Stimulated activated CD4-positive, alpha-beta T cell treated with anti-CD3 and anti-CD28 coated beads, Interleukin-12 subunit alpha, Interleukin-12 subunit beta, amount 100 ng/mL, for 24 hours (primary cell): Measurements from ENCODE around the gene UBE2J2.
"Not testable (repeated sequence)": the region's sequence is repeated elsewhere in the genome, so short reads cannot be mapped to it uniquely, and the experiment has no call there.

Experiments used
- DNase-seq, 2 experiments: peaks; one replicate each; pipeline ENCODE4 v3.0.0-alpha.2; 2020; ENCODE audit warnings: low read depth in 2 of 2

Gene UBE2J2

DNA sequence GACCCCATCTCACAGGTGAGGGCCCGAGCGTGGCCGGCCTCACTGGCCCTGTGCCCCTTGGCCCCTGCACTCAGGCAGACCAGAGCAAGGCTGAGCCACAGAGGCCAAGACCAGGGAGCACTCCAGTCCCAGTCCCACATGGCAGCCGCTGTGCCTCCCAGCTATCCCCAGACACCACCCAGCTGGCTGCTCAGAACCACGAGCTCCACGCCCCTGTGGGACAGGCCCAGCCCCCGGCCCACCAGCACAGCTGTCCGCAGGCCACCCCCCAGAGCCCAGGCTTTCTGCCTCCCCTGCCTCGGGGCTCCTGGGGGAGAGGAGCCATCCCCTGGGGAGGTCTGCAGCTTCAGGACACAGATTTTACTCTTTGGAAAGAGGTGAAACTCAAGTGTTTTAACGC lies 18.0 kb downstream of the UBE2J2 start:
- no peak for DNase-seq

DNA sequence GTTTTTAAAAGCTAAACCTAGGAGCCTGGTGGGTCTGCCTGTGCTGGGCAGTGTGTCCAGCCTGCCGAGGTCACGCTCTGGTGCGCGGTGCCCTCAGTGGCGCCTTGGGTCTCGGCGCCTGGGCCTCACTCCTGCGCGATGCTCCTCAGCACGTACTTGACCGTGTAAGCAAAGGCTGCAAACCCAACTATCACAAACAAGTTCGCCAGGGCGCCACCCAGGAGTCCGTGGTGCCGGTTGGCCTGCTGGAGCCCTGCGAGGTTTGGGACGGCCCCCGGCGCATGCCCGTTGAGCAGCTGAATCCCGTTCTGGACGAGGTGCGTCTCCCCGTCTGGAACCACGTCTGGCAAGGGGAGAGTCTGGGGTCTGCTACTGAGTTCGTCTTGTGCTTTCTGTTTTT lies 18.6 kb downstream of the UBE2J2 start:
- DNase-seq: no peak

DNA sequence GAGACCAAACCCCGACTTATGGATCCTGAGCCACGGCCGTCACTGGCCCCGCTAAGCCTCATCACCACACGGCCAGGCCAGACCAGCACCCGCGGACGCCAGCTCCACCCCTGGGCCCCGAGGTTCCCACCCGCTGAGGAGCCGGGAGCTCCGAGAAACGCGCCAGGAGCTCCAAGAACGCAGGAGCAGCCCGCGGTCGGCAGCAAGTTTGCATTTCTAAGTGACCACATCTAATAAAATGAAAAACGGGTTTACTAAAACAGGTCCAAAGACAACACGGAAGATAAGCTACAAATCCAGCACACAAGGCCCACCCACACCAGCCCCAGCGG lies 19.0 kb downstream of the UBE2J2 start:
- DNase-seq: no peak

DNA sequence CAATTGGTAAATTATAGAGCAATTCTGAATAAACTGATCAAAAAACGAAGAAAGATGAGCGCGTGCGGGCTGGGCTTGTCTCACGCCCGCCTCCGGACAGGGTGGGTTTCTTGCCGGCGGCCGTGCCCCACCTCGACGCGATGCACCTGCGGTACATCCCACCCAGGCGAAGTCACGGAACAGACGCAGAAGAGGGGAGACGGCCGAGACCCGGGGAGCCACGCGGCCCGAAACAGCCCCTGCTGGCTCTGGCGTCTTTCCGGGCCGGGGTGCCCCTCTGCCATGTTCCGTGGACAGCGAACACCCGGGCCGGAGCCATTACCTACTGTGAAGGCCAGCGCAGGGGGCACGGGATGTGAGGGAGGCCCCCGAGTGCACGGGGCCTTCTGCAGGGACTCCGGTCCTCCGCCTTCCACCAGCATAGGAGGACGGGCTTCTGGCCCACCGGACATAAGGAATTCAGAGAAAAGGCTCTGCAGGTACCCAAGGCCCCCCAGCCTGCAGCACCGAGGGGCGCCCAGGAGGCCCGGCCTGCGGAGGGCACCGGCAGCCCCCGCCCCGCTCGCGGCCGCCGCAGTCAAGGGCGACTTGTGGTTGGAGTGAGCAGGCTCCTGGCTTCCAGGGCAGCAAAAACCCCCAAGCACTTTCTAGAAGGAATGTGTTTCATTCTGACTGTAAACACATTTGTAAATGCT lies 19.5 kb downstream of the UBE2J2 start:
- no peak for DNase-seq

DNA sequence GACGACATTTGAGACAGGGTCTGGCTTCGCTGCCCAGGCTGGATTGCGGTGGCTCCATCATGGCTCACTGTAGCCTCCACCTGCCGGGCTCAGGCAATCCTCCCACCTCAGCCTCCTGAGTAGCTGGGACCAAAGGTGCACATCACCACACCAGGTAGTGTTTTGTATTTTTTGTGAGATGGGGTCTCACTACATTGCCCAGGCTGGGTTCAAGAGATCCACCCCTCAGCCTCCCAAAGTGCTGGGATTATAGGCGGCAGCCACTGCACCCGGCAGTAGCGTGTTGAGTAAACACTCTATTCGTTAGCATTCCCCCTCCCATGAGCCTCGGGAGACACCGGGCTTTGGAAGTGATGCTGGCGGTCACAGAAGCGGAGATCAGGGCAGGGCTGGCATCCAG lies 20.3 kb downstream of the UBE2J2 start:
- no peak for DNase-seq

DNA sequence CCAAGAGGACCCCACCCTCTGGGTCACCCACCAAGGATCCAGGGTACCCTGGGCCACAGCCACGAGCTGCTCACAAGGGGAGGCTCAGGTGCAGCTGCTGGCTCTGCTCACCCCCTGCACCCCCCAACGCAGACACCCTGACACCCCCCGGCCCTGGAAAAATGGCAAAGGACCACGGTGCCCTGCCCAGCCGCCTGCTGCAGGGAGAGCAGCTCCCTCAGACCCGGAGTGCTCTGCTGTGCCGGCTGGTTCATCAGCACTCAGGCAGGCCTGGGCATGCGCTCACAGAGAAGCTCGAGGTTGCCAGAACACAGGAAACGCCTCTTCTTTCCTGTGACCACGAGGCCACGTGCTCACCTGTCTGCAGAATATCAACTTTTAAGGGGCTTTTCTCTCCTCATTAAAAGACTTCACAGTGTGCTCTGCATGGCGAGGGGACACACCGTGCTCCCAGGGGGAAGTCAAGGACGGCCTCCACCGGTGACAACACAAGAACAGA lies 22.8 kb downstream of the UBE2J2 start:
- DNase-seq: peak; percentile 46 to 48

DNA sequence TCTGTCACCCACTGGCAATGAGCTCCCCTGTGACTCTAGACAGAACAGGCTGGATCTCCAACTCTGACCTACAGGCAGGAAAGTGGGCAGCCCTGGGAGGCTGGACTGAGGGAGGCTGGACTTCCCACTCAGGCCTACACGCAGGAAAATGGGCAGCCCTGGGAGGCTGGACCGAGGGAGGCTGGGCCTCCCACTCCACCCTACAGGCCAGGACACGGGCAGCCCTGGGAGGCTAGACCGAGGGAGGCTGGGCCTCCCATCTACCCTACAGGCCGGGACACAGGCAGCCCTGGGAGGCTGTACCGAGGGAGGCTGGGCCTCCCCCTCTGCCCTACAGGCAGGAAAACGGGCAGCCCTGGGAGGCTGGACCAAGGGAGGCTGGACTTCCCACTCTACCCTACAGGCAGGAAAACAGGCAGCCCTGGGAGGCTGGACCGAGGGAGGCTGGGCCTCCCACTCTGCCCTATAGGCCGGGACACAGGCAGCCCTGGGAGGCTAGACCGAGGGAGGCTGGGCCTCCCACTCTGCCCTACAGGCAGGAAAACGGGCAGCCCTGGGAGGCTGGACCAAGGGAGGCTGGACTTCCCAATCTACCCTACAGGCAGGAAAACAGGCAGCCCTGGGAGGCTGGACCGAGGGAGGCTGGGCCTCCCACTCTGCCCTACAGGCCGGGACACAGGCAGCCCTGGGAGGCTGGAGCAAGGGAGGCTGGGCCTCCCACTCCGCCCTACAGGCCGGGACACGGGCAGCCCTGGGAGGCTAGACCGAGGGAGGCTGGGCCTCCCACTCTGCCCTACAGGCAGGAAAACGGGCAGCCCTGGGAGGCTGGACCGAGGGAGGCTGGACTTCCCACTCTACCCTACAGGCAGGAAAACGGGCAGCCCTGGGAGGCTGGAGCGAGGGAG lies 25.4 kb downstream of the UBE2J2 start:
- not testable (repeated sequence) for DNase-seq

DNA sequence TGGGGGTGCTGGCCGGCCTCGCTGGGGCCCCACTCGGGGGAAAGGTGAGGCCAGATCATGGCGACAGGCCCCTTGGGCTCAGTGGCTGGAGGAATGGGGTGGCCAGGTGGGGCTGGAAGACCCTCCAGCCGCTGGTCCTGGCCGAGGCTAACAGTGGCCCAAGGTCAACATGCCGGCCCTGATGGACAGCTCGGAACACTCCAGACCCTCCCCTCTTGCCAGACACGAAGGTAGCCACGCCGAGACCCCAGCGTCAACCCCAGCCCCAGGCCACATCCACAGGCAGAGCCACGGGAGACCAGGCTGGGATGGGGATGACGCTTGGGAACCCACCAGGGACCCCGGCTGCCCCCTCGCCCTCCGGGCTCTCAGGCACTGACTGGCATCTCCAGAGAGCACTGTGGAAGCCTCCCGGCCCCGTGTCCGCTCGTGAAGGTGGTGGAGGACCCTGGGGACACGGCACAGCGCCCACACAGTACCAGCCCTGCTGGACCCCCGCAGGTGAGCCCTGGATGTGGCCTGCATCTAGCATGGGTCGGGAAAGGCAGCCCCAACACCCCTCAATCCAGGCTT lies 26.2 kb downstream of the UBE2J2 start:
- no peak for DNase-seq

DNA sequence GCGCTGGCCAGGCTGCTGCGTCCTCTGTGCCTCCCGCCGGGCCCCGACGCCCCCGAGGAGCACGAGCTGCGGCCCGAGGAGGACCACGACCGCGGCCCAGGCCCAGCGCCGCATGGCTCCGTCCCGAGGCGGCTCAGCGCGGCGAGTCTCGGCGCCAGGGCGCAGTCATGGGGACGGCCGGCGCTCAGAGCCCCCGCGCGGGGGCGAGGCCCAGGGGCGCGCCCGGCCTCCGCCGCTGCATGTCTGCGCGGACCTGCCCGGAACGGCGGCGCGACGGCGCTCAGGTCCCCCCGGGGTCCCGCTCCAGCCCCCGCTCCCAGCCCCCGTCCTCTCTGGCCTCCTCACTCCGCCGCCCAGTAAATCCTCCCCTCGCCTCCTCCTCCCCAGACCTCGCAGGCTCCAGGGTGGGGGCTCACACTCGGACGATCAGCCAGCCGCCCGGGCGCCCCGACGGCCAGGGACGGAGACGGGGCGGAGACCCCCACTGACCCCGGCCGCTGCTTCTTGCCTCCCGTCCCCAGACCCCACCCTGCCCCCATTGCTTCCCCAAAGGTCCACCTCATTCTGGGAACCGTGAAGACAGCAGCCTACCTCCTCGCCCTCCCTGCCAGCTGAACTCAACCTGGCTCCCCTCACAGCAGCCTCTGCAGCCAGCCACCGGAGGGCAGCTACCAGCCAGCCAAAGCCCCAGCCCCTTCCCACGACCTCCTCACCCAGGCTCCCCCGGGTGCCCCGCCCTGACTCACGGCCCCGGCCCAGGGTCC lies 26.9 kb downstream of the UBE2J2 start, which contains the start of gene C1QTNF12:
Gene C1QTNF12 (minus strand): TSS at position 146 of the 764 bp plus-strand sequence. CDS start 32 bp downstream, at position 114.
- no peak for DNase-seq

DNA sequence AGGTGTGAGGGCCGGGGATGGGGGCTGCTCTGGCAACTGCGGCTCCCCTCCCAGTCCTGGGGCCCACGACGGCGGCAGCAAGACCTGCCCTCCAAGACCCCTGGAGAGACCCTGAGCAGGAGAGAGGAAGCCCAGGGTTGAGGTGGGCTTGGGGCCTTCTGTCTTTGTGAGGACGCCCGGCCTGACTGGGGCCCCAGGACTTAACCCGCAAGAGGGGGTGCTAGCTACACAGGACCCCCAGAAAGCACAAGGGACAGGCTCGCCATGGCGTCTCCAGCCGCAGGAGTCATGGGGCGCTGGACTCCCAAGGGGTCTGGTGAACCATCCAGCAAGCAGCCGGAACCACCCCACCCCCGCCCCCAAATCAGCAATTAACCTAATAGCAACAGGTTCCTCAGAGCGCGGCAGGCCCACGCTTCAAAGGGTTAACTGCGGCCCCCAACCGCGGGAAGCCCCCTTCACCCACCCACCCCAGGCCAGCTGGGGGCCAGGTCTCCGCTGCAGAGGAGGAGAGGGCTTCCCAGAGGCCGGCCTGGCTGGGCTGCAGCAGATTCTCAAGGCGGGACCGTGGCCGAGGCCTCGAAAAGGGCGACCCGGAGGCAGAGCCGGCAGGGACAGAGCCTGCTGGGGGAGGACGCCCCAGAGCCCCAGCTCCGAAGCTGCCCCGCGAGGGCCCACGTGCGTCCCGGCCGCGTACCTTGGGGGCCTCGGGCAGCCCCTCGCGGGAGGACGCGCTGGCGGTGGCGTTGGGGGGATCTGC lies 27.7 kb downstream of the UBE2J2 start:
- DNase-seq: no peak

DNA sequence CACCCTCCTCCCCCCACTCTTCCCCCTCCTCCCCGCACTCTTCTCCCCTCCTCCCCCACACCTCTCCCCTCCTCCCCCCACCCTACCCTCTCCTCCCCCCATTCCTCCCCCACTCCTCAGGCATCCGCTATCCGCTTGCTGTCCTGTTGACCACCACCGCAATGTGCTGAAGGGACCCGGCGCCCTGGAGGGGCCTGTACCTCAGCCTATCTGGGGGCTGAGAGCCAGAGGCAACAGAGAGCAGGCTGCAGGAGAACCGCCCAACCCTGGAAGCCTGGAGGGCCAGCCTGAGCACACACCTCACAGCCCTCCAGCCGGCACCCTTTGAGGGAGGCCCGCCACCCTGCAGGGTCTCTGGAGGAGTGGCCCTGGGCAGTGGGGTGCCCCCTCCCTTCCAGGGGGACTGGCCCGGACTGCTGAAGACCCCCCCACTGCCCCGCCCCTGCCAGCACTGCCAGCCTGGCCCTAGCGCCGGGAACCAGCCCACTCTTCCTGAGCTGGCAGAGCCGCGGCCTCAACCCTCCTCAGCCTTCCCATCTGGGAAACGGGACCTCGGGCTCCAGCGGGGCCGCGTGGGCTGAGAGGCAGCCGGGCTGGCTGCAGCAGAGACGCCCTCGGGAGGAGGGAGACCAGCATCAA lies 28.4 kb downstream of the UBE2J2 start:
- no peak for DNase-seq

DNA sequence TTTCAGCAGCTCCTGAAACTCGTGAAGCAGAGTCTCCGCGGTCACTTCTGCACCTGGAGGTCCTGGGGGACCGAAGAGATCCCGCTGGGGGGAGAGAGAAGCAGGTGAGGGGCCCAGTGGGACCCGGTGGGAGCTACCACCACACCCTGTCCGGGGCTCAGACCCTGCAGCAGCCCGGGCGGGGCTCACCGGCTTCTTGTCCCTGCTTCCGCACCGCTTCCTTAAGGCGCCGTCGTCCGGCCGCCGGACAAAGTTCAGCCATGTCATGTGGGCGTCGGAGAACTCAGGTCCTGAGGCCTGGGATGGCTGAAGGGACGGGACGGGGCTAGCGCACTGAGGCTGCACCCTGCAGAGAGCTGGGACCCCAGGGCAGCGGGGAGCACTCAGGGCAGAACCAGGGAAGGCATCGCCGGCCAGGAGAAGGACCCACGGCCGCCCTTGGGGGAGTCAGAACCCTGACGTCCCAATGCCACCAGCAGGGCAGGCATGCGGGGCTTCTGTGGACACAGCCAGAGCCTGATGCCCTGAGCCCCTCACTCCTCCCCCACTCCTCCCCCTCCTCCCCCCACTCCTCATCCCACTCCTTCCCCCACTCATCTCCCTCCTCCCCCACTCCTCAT lies 29.4 kb downstream of the UBE2J2 start:
- no peak for DNase-seq

DNA sequence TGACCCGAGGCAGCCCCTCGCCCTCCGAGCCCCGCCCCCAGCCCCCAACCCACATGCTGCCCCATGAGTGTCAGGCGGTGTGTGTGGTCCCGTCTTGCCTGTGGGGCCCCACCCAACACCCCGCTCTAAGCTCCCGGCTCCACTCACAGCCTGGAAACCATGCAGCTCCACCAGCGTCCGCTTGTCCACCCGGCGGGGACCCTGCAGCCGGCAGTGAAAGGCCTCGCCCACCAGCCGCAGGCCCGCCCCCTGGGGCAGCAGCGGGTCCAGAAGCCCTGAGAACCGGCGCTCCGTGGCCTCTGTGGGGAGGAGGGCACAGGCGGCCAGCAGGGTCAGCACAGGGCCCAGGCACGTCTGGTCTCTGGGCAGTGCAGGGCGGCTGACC lies 29.9 kb downstream of the UBE2J2 start:
- no peak for DNase-seq

DNA sequence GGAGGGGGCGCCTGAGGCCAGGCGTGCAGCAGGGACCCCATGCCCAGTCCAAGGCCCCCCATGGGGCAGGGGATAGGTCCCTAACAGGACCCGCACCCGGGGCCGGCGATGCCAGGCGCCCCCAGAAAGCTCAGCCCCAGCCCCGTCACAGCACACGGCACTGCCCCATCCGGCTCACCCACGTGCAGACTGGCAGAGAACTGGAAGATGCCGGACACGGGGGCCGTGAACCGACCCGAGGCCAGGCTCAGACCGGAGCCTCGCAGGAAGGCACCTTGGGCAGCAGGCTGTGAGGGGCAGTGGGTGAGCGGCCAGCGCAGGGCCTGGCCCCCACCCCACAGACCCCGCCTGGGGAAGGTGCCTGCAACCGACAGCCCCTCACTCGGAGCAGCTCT lies 30.4 kb downstream of the UBE2J2 start:
- DNase-seq: no peak

DNA sequence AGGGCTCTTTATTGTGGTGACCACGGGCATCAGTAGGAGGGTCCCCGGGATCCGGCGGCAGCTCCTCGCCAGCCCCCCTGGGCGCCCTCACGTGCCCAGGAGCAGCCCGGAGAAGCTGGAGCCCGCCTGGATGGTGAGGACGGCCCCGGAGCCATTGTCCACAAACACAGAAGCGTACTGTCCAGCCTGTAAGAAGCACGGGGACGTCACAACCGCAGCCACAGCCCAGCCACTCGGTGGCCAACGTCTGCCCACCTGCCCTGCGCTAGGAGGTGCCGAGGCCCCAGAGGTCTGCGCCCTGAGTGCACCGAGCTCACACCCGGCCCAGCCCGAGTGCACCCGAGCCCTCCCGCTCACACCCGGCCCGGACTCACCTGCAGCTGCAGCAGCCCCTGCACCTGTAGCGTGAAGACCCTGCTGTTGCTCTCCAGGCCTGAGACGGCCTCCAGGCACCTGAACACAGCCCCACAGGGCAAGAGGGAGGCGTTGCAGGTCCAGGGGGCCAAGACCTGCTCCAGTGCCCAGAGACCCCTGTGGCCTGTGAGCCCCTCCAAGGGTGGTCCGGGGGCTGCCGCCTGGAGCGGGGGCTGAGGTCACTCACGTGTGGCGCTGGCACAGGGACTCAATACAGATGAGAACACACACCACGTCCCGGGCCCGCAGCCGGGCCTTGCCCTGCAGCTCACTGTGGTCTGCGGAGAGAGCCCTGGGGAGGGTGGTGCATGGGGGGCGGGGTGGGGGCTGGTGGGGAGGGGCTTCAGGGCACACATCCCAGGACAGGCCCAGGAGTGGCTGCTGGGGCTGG lies 31.0 kb downstream of the UBE2J2 start:
- no peak for DNase-seq

DNA sequence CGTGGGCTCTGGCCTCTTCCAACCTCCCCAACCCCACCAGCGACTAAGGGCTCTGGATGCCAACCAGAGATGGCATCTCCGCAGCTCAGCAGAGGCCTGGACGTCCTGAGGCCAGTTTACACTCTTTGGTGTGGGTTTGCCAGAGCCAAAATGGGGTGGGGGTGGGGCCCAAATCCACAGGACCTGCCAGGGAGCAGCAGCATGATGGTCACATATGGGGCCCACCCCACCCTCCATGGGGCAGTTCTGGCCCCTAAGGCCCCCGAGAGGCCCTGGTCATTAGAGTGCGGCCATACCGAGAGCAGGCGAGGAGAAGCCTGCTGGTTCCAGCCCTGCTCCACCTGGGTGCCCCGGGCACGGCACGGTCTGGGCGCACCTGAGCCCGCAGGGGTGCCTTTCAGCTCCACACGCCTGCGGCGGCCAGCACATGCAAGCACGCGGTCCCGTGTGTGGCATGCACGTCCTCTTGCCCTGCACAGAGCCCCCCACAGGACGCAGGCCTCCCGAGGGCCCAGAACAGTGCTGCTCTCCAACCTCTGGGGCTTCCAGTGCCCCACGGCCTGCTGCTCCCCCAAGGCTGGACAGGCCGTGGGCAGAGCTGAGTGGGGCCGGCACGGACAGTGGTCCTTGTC lies 31.9 kb downstream of the UBE2J2 start:
- DNase-seq: no peak

DNA sequence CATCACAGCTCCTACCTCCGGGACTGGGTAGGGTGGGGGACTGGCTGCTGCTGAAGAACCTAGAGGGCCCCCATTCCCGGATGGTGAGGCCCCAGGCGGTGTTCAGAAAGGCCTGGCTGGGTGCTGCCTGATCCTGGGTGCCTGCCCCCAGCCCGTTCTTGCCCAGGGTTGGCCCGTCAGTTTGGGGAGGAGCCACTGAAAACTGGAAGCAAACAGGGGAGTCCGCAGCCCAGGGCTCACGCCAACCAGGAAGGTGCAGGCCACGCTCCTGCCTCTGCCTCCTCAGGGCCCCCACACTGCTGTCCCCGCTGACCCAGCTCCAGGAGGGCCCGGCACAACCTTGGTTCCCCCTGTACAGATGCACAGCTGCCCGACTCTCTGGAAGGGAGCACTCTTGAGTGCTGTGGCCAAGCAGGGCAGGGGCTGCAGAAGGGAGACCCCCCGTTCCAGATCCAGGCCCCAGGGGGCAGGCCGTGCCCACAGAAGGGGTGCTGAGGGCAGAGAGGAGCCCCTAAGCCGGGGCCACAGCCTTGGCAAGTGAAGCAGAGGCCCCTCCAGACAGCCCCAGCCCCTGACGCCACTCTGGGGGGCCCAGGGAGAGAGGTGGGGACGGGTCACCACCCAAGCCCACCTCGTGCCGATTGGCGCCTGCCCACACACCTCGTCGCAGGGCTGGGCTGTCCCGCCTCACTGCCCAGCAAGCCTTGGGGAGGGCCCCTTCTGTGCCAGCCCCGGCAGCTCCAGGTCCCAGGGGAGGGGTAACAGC lies 32.6 kb downstream of the UBE2J2 start:
- DNase-seq: no peak

DNA sequence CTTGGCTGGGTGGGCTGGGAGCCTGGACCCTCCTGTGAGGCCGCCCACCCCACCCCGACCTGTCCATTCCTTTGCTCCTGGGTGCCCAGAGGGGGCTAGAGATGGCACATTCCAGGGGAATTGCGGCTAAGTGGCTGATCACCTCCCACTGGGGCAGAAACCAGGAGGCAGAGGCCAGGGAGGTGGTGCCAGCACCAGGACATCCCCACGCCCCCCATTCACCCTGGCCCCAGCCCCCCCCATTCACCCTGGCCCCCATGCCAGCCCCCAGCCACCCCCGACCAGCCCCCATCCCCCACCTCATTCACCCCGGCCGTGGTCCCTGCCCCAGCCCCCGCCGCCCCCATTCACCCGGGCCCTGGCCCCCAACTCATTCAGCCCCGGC lies 33.3 kb downstream of the UBE2J2 start:
- no peak for DNase-seq
